ENCODE measurements around the gene SLC7A7. TPM values are rescaled to one million over a fixed set of nuclear protein-coding genes. Genes with fewer than 3 reads are reported as not detected.
A peak's percentile ranks its signal among the peaks of the same experiment; 100 is the strongest.
"Not testable (repeated sequence)": the region's sequence is repeated elsewhere in the genome, so short reads cannot be mapped to it uniquely, and the experiment has no call there.

SLC7A7 gene
- total RNA-seq, 2 donors from 2014 or later = 11.4 to 17.5 TPM

DNA sequence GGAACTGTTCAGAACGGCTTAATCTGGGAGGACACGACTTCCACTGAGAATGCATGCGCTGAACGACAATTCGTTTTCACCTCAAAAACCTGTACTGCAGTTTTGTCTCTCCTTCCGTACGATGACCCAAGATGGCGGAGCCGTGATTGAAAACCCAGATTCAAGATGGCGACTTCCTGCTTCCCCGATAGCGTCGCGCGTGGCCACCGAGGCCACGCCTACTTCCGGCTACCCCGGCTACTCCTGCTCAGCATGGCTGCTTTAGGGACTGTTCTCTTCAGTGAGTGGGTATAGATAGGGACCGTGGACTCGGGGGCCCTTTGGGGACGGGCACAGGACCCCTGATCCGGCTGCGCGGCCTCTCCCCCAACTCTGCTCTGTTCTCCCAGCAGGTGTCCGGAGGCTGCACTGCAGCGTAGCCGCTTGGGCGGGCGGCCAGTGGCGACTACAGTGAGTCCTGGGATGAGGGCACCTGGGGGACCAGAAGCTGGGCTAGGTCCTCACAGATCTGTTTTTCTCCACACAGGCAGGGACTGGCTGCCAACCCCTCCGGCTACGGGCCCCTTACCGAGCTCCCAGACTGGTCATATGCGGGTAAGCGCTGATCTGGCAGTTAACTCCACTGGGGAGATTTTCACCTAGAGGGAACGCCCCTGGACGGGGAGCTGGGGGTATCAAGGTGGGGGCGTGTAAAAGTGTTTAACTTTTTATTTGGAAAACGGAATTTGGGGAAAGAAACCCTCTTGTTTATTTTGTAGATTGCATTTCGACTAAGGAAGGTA lies 14.6 kb upstream of the SLC7A7 start, which contains the start of gene MRPL52:
TSS of gene MRPL52 (plus strand) at position 227 of the 782 bp plus-strand sequence. CDS start at position 253, 26 bp downstream.
- intact Hi-C loops (cut with DNase I) = no loop called here
- peak; percentile 96 for DNase-seq (ENCODE audit: low spot score)

DNA sequence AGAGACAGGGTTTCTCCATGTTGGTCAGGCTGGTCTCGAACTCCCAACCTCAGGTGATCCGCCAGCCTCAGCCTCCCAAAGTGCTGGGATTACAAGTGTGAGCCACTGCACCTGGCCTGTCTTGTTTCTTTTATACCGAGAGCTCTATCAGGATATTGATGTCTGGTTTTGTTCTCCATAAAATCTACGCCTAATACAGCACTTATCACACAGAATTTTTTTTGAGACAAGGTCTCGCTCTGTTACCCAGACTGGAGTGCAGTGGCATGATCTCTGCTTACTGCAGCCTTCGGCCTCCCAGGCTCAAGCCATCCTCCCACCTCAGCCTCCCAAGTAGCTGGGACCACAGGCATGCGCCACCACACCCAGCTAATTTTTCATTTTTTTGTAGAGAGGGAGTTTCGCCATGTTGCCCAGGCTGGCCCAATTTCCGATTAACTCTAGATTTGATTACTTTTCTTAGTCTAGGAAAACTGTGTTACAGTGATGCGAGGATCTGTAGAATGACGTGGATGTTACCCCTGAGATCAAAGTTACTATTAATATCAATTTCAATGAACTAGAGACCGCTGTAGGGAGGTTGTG lies 13.9 kb upstream of the SLC7A7 start:
- intact Hi-C loops (cut with DNase I); DNase-seq (ENCODE audit: low spot score): not testable (repeated sequence)

DNA sequence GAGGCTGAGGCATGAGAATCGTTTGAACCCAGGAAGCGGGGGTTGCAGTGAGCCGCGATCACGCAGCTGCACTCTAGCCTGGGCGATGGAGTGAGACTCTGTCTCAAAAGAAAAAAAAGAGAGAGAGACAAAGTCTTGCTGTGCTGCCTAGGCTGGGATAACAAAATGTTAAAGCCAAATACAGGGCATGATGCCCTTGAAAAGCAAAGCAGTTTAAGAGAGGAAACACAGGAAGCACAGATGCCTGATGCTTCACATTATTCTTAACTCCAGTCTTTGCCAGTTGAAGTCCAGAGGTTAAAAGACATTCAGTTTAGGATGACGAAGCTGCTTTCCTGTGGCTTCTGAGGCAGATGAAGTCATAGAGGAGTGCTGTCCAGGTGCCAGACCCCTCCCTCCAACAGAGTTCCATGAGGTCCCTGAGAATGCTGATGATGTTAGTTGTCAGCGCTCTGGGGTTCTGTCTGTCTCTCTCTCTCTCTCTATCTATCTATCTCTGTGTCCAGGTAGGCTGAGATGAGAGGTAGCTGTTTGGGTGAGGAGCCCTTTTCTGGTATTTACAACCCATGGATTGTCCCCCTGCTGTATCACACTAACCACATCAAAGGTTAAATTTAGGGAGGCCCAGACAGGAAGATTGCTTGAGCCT lies 9.6 kb upstream of the SLC7A7 start:
- peak; percentile 81 for DNase-seq (ENCODE audit: low spot score)
- intact Hi-C loops (cut with DNase I) = loop anchor here in 1 of 2 donors (5.0 kb wide), 1 partner anchor 438 kb away; no protein-coding TSS in a partner anchor

DNA sequence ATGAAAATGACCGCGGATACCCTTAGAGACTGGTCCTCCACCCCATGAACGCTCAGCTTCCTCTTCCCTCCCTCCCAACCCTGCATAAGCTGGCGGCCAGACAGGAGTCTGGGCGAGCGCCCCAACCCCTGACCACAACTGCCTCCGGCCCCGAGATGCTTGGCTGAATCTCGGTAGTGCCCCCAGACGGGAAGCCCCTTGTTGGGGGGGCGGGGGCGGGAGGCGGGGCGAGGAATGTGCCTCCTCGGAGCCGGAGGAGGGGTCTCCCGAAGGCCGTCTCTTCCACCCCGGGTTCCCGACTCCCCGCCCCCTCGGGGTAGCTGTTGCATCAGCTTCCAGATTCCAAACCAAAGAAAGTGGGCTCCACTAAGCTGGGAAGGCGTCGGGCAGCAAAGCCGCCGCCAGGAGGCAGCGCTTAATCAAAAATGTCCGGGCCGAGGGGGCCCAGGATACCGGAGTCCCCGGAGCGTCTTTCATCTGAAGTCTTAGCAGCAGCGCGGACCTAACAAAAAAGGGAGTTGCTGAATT lies 7.4 kb upstream of the SLC7A7 start:
- DNase-seq (ENCODE audit: low spot score) = peak; percentile 94
- intact Hi-C loops (cut with DNase I) = loop anchor here (2.0 to 5.0 kb wide), 2 partner anchors 30 to 435 kb away; no protein-coding TSS in a partner anchor

DNA sequence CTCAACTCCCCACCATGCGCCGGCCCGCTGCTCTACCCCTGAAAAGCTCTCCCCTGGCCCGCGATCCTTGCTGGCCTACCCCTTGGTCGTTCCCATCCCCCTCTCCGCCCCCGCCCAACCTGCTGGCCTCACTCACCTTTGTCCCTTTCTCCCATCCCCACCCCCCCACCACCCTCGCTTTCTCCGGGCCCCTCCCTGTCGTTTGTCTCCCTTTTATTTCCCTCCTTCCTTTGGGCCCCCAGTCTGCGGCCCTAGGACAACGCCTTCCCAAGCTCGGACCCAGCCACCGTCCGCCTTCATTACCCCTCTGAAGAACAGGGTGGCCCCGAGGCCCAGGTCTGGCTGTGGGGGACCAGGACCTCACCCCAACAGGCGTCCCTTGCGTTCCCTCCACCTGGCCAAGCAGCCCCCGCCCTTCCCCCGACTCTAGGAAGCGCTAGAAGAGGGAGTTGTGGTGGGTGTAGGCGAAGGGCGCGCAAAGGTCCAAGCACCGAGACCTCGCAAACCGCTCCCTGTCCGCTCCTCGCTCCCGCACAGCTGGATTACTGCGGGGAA lies 6.9 kb upstream of the SLC7A7 start:
- DNase-seq (ENCODE audit: low spot score) = no peak
- intact Hi-C loops (cut with DNase I) = loop anchor here (2.0 to 5.0 kb wide), 2 partner anchors 31 to 435 kb away; no protein-coding TSS in a partner anchor

DNA sequence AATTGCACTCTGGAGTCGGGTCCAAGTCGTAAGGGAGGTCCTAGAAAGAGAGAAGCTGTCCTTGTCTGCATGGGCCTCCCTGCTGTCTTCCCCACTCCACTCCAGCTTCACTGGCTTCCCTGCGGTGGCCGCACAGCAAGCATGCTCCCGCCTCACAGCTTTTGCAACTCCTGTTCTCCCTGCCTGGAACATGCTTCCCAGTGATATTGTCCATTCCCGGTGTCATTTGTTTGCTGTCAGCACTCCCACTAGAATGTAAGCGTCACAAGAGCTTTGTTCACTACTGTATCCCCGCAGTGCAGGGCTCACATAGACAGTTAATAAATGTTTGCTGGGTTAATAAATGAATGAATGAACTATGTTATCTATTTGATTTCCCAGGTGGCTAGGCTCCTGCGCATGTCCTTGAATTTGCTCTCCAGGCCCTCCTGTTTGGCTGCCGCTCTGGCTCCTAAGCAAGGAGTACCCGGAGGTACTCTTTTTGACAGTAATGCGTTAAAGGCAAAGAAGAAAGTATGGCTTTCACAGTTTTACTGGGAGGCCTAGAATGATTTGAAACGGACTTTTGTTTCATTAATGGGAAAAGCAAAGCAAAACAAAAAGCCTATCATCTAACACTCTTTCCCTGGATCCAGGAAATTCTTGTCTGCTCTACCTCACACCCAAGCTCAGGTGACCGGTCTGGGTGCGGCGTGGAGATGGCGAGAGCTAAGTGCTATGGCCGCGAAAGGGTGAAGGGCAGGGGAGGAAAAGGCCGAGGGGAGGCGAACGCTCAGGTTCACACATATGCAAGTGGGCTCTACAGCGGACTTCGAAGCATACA lies 6.2 kb upstream of the SLC7A7 start:
- no peak for DNase-seq (ENCODE audit: low spot score)
- intact Hi-C loops (cut with DNase I) = loop anchor here (2.0 to 5.0 kb wide), 2 partner anchors 31 to 434 kb away; no protein-coding TSS in a partner anchor

DNA sequence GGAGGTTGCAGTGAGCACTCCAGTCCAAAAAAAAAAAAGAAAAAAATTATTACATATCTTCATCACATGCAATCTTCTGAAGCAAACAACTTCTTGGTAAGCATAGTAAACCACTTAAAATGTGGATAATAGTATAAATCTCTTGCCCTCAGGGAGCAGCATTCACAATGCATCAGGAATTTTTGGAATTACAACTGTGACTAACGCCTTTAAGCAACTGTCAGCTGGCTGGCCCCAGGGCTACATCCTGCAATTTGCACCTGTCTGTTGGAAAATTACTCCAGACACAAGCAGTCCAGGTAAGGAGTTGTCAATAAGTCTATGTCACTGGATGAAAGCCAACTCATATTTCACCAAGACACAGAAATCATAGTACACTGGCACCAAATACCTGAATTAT lies 5.5 kb upstream of the SLC7A7 start:
- no peak for DNase-seq (ENCODE audit: low spot score)
- intact Hi-C loops (cut with DNase I) = loop anchor here in 1 of 2 donors (5.0 kb wide), 1 partner anchor 433 kb away; no protein-coding TSS in a partner anchor

DNA sequence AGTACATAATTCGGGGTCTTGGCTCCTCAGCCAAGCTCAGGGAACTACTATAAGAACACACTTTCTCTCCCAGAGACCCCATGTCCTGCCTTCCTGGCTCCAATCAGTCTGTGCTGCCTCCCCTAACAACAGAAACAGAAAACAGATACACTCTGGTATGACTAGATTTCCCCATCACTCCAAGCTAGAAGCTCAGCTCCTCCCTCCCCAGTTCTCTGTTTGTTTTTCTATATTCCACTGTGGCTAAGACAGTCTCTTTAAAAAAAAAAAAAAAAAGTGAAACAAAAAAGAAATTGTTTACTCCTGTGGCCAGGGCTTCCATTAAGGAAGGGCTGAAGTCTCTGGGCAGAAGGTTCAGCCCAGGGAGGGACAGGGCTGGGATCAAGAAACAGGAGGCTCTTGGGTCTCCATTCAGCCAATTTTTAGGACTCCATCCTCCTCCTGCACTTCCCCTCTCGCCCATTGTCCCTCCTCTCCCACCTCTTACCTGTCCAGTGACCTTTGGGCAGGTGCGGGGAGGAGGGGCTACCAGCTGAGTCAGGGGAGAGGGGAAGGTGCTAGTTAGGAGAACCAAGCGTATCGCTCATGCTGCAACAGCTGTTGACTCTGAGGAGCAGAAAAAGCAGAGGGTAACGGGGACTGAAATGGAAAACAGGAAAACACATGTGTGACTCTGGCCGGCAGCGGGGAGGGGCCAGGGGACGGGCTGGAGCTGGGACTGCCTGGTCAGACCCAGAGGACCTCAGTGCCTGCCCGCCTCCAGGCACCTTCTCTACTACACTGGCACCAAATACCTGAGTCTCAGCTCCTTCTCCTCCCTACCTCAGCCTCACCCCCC lies 4.1 kb upstream of the SLC7A7 start:
- intact Hi-C loops (cut with DNase I) = no loop called here
- no peak for DNase-seq (ENCODE audit: low spot score)

DNA sequence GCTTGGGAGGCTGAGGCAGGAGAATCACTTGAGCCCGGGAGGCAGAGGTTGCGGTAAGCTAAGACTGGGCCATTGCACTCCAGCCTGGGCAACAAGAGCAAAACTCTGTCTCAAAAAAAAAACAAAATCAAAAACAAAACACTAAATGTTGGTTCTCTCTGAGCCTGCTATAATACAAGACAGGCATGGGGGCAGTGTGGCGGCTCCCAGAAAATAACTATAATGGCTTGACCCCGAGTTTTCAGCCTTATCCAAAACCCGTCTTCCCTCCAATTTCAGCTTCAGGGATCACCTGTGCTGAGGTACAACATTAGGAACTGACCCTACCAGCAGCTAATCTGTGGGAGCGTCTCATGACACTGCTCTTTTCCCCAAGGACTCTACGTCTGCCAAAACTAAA lies 862 bp downstream of the SLC7A7 start:
- intact Hi-C loops (cut with DNase I) = no loop called here
- DNase-seq (ENCODE audit: low spot score) = no peak

DNA sequence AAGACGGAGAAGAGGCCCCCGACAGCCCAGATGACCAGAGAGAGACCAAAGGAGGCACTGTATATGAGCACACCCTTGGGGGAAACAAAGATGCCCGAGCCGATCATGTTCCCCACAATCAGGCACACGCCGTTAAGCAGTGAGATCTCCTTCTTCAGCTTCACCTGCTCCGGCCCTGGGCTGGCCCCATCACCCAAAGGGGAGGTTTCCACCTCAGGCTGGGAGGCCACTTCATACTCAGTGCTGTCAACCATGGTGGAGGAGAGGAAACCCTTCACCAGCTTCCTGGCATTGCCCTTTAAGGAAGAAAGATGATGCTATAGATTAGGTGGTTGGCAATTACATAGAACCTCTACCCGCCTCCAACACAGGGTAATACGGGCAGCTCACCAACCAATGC lies 2.1 kb downstream of the SLC7A7 start:
- no peak for DNase-seq (ENCODE audit: low spot score)
- intact Hi-C loops (cut with DNase I) = no loop called here

DNA sequence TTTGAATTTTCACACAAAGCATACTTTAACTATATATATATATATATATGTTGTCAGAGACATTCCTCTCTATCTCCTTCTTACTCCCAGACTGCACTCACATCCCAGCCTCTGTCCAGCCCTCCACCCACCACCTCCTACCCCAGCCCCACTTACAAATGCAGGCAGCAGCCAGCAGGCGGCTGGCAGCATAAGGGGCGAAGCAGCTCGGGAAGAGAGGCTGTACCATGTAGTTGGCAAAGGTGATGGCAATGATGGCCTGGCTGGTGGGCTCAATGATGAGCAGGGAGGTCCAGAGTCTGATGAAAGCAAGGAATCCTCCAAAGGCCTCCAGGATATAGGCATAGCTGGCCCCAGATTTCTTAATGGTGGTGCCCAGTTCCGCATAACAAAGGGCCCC lies 2.5 kb downstream of the SLC7A7 start:
- intact Hi-C loops (cut with DNase I) = no loop called here
- no peak for DNase-seq (ENCODE audit: low spot score)

DNA sequence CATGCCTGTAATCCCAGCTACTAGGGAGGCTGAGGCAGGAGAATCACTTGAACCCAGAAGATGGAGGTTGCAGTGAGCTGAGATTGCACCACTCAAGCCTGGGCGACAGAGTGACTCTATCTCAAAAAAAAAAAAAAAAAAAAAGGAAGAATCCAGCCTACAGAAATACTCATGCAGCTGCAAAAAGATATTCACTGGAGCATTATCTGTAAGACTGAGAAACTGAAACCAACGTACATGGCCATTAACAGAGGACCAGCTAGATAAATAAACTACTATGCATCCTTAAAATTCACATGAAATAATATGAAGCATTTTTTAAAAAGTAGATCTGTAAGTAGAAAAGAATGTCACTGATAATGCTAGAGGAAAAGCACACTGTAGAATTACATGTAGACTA lies 3.5 kb downstream of the SLC7A7 start:
- no peak for DNase-seq (ENCODE audit: low spot score)
- intact Hi-C loops (cut with DNase I) = no loop called here

DNA sequence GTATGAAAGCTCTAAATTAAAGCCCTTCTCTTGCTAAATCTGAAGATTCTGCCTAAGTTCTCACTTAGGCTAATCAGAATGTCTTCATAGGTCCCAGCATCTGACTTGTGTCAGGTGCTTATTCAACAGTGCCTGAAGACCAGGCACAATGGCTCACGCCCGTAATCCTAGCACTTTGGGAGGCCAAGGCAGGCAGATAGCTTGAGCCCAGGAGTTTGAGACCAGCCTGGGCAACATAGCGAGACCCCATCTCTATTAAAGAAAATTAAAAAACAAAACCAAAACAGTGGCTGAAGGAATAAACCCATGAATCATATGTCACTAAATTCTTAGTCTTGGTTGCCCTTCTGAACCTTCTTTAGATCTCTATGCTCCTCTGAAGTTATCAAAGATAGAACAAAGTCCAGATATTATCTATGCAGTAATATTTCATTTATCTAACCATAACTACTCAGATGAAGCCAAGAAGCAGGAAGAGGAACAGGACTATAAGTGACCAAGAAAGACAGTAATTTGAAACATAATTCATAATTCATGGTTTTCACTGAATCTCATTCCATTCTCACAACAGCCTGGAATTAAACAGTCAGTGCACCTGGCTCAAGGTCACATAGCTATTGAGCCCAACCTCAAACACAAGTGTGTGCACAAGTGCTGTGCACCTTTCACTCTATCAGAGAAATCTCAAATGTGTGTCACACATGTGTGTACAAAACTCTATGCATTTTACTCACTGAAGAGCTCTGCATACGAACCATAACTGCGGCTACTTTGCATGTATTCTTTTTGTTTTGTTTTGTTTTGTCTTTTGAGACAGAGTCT lies 6.6 kb downstream of the SLC7A7 start:
- no peak for DNase-seq (ENCODE audit: low spot score)
- intact Hi-C loops (cut with DNase I) = no loop called here

DNA sequence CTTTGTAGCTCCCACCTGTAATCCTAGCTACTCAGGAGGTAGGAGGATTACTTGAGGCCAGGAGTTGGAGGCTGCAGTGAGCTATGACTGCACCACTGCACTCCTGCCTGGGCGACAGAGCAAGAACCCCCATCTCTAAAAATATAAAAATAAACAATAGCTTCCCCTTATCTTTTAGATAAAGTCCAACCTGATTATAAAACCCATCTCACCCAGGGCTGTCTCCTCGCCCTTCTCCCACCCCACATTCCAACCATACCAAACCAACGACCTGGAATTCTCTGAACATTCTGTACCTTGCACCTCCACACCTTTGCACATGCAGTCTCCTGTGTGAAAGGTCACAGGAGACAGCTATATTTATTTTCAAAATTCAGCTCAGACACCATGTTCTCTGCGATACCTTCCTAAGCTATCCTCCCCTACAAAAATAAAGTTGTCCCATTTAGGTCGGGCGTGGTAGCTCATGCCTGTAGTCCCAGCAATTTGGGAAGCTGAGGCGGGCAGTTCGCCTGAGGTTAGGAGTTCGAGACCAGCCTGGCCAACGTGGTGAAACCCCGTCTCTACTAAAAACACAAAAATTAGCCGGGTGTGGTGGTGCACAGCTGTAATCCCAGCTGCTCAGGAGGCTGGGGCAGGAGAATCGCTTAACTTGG lies 7.7 kb downstream of the SLC7A7 start:
- DNase-seq (ENCODE audit: low spot score) = no peak
- intact Hi-C loops (cut with DNase I) = no loop called here

DNA sequence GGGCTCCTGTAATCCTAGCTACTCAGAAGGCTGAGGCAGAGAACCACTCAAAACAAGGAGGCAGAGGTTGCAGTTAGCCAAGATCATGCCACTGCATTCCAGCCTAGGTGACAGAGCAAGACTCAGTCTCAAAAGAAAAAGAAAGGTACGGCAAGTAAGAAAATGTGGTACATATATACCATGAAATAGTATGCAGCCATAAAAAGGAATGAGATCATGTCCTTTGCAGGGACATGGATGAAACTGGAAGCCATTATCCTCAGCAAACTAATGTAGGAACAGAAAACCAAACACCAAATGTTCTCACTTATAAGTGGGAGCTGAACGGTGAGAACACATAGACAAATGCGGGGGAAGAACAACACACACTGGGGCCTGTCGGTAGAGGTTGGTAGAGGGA lies 10.0 kb downstream of the SLC7A7 start:
- intact Hi-C loops (cut with DNase I); DNase-seq (ENCODE audit: low spot score): not testable (repeated sequence)

DNA sequence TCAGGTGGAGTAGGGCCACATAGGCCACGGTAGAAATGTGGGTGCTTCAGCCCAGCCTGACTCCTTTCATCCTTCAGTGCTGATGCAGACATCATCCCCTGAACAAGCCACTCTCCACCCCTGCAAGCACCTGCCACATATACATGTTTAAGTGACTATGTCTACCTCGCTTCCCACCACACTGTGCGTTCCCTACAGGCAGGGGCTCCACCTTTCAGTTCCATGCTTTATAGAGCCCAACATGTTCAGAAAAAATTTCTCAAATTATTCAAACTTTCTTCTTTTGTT lies 11.6 kb downstream of the SLC7A7 start:
- intact Hi-C loops (cut with DNase I) = no loop called here

More for the DNA sequence above, 11.6 kb downstream of the SLC7A7 start:
- no peak for DNase-seq (ENCODE audit: low spot score)
